ENCODE data around the gene RRM1.

DNA sequence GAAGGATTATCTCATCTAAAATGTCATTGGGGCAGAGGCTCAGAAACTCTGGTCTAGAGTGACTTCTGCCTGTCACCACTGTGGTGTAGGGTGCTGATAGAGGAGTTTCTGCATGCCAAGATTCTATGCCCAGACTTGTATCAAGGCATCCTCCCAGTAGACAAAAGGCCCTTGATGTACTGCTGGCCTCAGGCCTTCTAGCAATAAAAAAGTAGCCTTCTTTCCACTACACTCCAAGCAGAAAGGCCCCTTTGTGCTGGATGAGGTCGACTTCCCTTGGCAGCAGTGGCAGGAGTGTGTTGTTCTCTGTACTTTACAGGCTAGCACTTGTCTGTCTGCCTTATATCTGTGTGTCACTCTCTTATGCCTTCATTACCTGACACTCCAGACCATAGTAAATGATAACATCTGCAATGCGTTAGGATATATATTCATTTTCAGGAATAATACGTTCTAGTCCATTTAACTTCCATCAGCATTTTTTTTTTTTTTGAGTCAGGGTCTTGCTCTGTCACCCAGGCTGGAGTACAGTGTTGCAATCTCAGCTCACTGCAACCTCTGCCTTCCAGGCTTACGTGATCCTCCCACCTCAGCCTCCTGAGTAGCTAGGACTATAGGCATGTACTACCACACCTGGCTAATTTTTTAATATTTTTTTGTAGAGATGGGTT, 49.5 kb upstream of the RRM1 start:
- TF ChIP-seq, protein P1, sequence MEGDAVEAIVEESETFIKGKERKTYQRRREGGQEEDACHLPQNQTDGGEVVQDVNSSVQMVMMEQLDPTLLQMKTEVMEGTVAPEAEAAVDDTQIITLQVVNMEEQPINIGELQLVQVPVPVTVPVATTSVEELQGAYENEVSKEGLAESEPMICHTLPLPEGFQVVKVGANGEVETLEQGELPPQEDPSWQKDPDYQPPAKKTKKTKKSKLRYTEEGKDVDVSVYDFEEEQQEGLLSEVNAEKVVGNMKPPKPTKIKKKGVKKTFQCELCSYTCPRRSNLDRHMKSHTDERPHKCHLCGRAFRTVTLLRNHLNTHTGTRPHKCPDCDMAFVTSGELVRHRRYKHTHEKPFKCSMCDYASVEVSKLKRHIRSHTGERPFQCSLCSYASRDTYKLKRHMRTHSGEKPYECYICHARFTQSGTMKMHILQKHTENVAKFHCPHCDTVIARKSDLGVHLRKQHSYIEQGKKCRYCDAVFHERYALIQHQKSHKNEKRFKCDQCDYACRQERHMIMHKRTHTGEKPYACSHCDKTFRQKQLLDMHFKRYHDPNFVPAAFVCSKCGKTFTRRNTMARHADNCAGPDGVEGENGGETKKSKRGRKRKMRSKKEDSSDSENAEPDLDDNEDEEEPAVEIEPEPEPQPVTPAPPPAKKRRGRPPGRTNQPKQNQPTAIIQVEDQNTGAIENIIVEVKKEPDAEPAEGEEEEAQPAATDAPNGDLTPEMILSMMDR (optimal IDR thresholded peaks at IDR 0.05 in 1 of 3, IDR thresholded peaks at IDR 0.05 in 1 of 3, conservative IDR thresholded peaks at IDR 0.05 in 1 of 3; ENCODE audit: extremely low read depth in 1 of 3, insufficient read depth in 2 of 3, low read length in 3 of 3) = no peak
- no peak for TF ChIP-seq EZH2 (IDR thresholded peaks at IDR 0.05; ENCODE audit: low read length)

All from keratinocyte (primary cell).